Right lobe of liver (tissue), 6 donors: ENCODE data around the gene LPAR1. TPM values are rescaled to one million over a fixed set of nuclear protein-coding genes. Genes with fewer than 3 reads are reported as not detected.

ENCODE experiments used
- ATAC-seq, 4 donors: fragments of 200-7000 bp; cut with Tn5 transposase; one replicate each; pipeline ENCODE4 v1.9.1; 2020; ENCODE audit warnings: mild to moderate bottlenecking in 4 of 4, moderate library complexity in 4 of 4
- DNase-seq, 3 donors: peaks; one replicate each; pipeline ENCODE4 v3.0.0-alpha.2; 2020
- H3K27ac ChIP-seq, 3 donors: fragments of 200-600 bp; one replicate each; pipeline ENCODE4 v1.8.0; 2022
- H3K27me3 ChIP-seq, 2 donors: fragments of 200-600 bp; one replicate each; pipeline ENCODE4 v1.8.0; 2022
- H3K36me3 ChIP-seq, 4 donors: fragments of 200-600 bp; sonication (generic) in 1 of 4; one replicate each; pipeline versions ENCODE4 v1.5.1 to v1.8.0; 2017 to 2022; ENCODE audit warnings: control low read depth in 1 of 4
- H3K4me1 ChIP-seq, 4 donors: fragments of 200-600 bp; sonication (generic) in 1 of 4; one replicate each; pipeline versions ENCODE4 v1.5.1 to v1.8.0; 2017 to 2022; ENCODE audit warnings: control low read depth in 1 of 4
- H3K4me3 ChIP-seq, 3 donors: fragments of 200-600 bp; one replicate each; pipeline ENCODE4 v1.8.0; 2022
- H3K9me3 ChIP-seq, 4 donors: fragments of 200-600 bp; sonication (generic) in 1 of 4; one replicate each; pipeline versions ENCODE4 v1.5.1 to v1.8.0; 2017 to 2022; ENCODE audit warnings: control low read depth in 1 of 4
- POLR2A ChIP-seq: fragments of 450-650 bp; IDR thresholded peaks from one replicate; pipeline ENCODE4 v1.6.1; 2017; ENCODE audit warnings: antibody characterized with exemption, mild to moderate bottlenecking
- WGBS: methylation state at CpG from one replicate; pipeline ENCODE4 v1.1.6; 2018; ENCODE audit warnings: low coverage, low lambda C conversion rate; ENCODE audit not compliant: insufficient coverage; ENCODE audit errors: missing lambda C conversion rate; 5-methylcytosine and 5-hydroxymethylcytosine counted together
- intact Hi-C, 2 donors: fragments of 100-400 bp; cut with DNase I; formaldehyde crosslinking; loops; one replicate each; pipeline versions ENCODE4 v1.11.2 to v1.14.1; 2022
- total RNA-seq, 6 experiments: library from RNA; depleted of rRNA in 2 of 6; stranded (reverse); fragments of >200 nt in 2 of 6; fragmentation: NEBNext Ultra II Directional in 3 of 6; extraction: Animal tissue kit (Norgen Biotek cat#: 25700) in 3 of 6; gene quantifications; one replicate each; pipeline versions ENCODE4 v1.1.0 to v1.2.4, GENCODE V29; 2016 to 2023
- TF ChIP-seq, protein P1 (sequence below), 4 donors: fragments of 200-600 bp in 3 of 4; fragments of 450-650 bp in 1 of 4; IDR thresholded peaks; one replicate each; pipeline versions ENCODE4 v1.5.1 to v1.8.0; 2016 to 2022; ENCODE audit warnings: antibody characterized with exemption in 4 of 4, mild to moderate bottlenecking in 2 of 4
- donor health status: DM: no; HTN: yes; CAD: no.
- donor health status: DM: no; HTN: no; CAD: no.
- donor health status: DM: no; HTN: no; CAD: no.
- donor health status: DM: no; HTN: yes; CAD: no.
- donor health status: DM: no; HTN: yes; CAD: no.

LPAR1 gene
- total RNA-seq, 6 experiments from 2014 or later = 0.66 to 1.6 (median 1.2) TPM

DNA sequence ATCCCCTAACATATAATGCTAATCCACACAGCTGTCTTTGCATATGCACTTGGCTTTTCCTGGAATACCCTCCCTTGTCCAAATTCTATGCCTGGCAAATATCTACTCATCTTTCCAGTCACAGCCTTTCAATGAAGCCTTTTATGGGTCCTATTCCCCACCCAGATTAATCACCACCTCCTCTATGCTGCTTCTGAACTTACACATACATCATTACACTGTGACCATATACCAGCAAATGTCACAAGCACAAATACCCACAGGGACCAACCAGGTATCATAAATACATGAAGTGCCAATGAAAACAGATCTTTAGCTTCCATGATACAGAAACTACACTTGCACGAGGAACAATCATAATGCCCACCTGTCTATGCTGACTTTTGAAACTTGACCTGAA, 22.3 kb downstream of the LPAR1 start:
- intact Hi-C loops = no loop called here
- TF ChIP-seq POLR2A = no peak
- TF ChIP-seq, protein P1, sequence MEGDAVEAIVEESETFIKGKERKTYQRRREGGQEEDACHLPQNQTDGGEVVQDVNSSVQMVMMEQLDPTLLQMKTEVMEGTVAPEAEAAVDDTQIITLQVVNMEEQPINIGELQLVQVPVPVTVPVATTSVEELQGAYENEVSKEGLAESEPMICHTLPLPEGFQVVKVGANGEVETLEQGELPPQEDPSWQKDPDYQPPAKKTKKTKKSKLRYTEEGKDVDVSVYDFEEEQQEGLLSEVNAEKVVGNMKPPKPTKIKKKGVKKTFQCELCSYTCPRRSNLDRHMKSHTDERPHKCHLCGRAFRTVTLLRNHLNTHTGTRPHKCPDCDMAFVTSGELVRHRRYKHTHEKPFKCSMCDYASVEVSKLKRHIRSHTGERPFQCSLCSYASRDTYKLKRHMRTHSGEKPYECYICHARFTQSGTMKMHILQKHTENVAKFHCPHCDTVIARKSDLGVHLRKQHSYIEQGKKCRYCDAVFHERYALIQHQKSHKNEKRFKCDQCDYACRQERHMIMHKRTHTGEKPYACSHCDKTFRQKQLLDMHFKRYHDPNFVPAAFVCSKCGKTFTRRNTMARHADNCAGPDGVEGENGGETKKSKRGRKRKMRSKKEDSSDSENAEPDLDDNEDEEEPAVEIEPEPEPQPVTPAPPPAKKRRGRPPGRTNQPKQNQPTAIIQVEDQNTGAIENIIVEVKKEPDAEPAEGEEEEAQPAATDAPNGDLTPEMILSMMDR (IDR thresholded peaks at IDR 0.05) = no peak
- no peaks in the 10 kb centered on the region for H3K4me1 ChIP-seq
- H3K4me3 ChIP-seq = no peak overlapping the region
- no peaks in the 10 kb centered on the region for H3K9me3 ChIP-seq
- DNase-seq (no peak), ATAC-seq (no peak)
- H3K27ac ChIP-seq = no peak overlapping the region
- WGBS = 20% methylated on average over 1 of the region's 1 CpG
- no peaks in the 10 kb centered on the region for H3K36me3 ChIP-seq
- H3K27me3 ChIP-seq = no peaks in the 10 kb centered on the region

DNA sequence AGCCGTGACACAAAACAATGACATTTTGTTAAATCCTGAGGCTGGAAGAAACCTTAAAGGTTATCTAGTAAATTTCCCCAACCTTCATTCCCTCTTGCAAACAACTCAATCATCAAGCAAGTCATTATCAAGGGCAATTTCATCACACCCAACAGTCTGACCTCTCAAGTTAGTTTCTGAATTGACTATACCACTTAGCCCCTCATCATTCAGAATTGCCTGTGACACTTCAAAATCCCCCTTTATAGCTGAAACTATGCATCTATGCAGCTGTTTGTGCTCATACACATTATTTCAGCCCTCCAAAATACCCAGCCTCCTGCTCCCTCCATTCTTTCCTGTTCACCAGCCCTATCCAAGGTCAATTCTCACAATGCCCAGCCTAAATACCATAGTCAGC, 24.6 kb downstream of the LPAR1 start:
- no peaks in the 10 kb centered on the region for H3K36me3 ChIP-seq
- DNase-seq (no peak), ATAC-seq (no peak)
- H3K27ac ChIP-seq = no peak overlapping the region
- no peaks in the 10 kb centered on the region for H3K27me3 ChIP-seq
- no peak overlapping the region for H3K4me3 ChIP-seq
- WGBS = 89% methylated on average over 1 of the region's 1 CpG
- intact Hi-C loops = no loop called here
- H3K9me3 ChIP-seq = no peaks in the 10 kb centered on the region
- TF ChIP-seq, protein P1 (IDR thresholded peaks at IDR 0.05) = no peak
- no peak for TF ChIP-seq POLR2A
- no peaks in the 10 kb centered on the region for H3K4me1 ChIP-seq

DNA sequence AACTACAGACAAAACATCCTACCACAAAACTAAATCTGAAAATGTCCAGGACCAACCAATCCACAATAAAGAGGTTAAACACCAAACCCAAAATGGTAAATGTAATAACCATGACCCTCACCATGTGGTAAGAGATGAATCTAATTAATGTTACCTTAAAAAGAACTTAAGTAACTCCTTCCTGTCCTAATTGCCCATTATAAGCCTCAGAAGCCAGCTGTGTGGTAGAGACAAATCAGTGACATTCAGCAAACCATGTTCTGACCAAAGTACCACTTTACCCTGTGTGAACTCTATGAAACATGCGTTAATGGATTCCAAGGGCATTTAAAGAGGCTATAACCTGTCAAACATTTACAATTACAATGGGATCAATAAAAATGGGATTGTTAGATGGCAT, 25.0 kb downstream of the LPAR1 start:
- intact Hi-C loops = no loop called here
- 18% methylated on average over 1 of the region's 1 CpG for WGBS
- Histone ChIP-seq H3K27me3 (no peaks in the 10 kb centered on the region), H3K9me3 (no peaks in the 10 kb centered on the region), H3K4me3 (no peak overlapping the region), H3K4me1 (no peaks in the 10 kb centered on the region), H3K27ac (no peak overlapping the region), H3K36me3 (no peaks in the 10 kb centered on the region)
- no peak for TF ChIP-seq POLR2A
- DNase-seq (no peak), ATAC-seq (no peak)

DNA sequence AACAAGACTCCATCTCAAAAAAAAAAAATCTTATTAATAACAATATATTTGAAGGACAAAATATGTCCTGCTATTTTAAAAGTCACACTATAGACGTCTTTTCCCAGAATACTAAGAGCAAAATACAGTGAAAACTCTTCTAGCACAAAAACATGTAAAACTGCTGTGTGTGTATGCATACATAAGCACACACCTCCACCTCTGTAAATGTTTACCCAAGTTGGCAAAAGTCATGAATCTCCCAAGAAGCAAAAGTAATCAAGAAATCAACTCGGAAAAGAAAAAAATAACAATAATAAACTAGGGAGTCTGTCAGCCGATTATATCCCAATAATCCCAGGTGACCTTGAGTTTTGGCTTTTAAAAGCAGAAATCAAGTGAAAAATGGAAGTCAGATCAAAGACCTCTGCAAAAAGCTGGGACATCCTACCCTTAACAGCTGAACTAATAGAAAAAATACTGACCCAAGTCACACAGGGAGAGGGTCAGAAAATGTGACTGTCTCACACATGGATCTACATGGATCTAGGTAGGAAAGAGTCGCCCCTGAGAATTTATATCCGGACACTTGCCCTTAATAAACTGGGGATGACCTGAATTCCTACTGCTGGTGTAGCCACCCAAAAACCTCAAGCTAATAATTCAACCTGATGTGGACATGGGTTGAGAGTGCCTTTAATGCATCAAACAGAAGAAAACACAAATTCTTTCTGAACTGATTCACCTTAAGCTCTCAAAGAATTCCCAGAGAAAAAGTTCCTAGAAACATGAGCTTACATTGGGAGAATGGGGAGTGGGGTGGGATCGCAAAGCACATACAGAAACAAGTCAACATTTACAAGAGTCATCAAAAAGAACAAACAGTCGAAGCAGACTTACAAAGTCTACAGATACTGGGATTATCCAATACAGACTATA, 29.9 kb downstream of the LPAR1 start:
- 52% methylated on average over 7 of the region's 7 CpGs for WGBS
- intact Hi-C loops = no loop called here
- H3K27ac ChIP-seq = no peak overlapping the region
- no peak for DNase-seq
- no peaks in the 10 kb centered on the region for H3K4me1 ChIP-seq
- no peaks in the 10 kb centered on the region for H3K36me3 ChIP-seq
- TF ChIP-seq, protein P1 (IDR thresholded peaks at IDR 0.05) = no peak
- no peak for TF ChIP-seq POLR2A
- no peak overlapping the region for H3K4me3 ChIP-seq
- H3K27me3 ChIP-seq = no peaks in the 10 kb centered on the region
- ATAC-seq = no peak
- no peaks in the 10 kb centered on the region for H3K9me3 ChIP-seq

DNA sequence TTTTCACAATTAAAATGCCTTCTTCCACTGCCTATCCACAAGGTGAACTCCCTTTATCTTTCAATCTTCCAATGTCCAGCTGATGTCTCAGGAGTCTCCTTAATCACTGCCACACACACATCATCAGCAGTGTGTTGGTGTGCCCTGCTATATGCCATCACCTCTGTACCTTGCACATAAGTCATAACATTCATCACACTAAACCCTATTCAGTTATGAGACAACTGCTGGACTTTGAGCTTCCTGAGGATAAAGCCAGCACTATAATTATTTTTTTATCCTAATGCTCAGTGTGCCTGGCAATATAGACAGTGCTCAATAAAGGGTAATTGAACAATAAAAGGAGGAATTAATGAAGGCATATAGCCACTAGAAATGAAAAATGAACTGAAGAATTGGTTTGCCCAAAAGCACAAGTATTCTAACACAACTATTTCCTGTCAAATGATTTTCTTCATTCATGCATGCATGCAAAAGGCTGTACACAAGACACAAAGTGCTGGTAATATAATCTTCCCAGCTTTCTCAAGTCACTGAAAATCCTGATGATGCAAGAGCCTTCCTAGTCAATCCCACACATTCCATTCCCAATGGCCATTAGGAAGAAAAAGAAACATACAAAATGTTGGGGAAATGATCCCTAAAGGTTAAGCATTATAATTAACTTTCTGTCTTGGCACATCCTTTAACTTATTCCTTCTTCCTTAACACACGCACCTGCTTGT, 32.4 kb downstream of the LPAR1 start:
- ATAC-seq = no peak
- Histone ChIP-seq H3K4me1 (no peaks in the 10 kb centered on the region), H3K27ac (no peak overlapping the region), H3K4me3 (no peak overlapping the region), H3K9me3 (no peaks in the 10 kb centered on the region), H3K27me3 (no peaks in the 10 kb centered on the region), H3K36me3 (no peaks in the 10 kb centered on the region)
- WGBS = 39% methylated on average over 1 of the region's 1 CpG
- DNase-seq = no peak
- TF ChIP-seq, protein P1 (IDR thresholded peaks at IDR 0.05) = no peak
- TF ChIP-seq POLR2A = no peak
- intact Hi-C loops = no loop called here
